DOHH2 (cell line): ENCODE results near the gene ZNF862.

Source experiments
- EZH2phosphoT487 ChIP-seq: fragments of 200-600 bp; sonication (generic); IDR thresholded peaks from 2 replicates; pipeline ENCODE4 v1.6.1; 2017; ENCODE audit warnings: borderline replicate concordance, mild to moderate bottlenecking, antibody characterized with exemption, low read length, moderate library complexity, mixed read lengths
- TF ChIP-seq, protein P1 (sequence below): fragments of 200-600 bp; sonication (generic); IDR thresholded peaks from one replicate; pipeline ENCODE4 v1.5.1; 2014; ENCODE audit warnings: antibody characterized with exemption, mild to moderate bottlenecking, low read depth, low read length; ENCODE audit not compliant: poor library complexity, severe bottlenecking

DNA sequence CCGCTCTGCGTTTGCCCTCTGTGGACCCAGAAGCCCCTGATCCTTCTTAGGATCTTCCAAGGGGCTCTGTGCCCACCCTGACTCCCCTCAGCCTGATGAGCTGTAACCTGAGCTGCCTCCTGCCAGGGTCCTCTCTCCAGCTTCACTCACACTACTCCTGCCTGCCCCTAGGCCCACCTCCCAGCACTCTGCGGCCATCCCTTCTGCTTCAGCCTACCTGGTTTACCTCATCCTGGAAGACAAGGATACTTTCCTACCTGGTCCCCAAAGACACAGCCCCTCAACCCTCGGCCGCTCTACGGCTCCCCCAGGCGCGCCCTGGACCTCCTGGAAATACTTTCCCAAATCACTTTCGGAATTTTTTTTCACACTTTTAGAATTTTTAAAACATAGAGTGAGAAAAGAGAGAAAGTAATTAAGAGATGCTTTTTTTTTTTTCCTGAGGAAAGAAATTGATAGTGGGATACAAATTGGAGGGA, 6.4 kb upstream of the ZNF862 start:
- TF ChIP-seq EZH2phosphoT487 = no peak
- TF ChIP-seq, protein P1, sequence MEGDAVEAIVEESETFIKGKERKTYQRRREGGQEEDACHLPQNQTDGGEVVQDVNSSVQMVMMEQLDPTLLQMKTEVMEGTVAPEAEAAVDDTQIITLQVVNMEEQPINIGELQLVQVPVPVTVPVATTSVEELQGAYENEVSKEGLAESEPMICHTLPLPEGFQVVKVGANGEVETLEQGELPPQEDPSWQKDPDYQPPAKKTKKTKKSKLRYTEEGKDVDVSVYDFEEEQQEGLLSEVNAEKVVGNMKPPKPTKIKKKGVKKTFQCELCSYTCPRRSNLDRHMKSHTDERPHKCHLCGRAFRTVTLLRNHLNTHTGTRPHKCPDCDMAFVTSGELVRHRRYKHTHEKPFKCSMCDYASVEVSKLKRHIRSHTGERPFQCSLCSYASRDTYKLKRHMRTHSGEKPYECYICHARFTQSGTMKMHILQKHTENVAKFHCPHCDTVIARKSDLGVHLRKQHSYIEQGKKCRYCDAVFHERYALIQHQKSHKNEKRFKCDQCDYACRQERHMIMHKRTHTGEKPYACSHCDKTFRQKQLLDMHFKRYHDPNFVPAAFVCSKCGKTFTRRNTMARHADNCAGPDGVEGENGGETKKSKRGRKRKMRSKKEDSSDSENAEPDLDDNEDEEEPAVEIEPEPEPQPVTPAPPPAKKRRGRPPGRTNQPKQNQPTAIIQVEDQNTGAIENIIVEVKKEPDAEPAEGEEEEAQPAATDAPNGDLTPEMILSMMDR = no peak
